H9 (cell line): ENCODE results near the gene SHISA7. TPM values are rescaled to one million over a fixed set of nuclear protein-coding genes. Genes with fewer than 3 reads are reported as not detected.

Experiments
- DNase-seq: peaks from one replicate; pipeline ENCODE4 v3.0.0-alpha.2; 2017
- H2AFZ ChIP-seq: one replicate; pipeline ENCODE4 v1.6.1; 2013; ENCODE audit warnings: mild to moderate bottlenecking, low read length, control low read depth, moderate library complexity
- H2AK5ac ChIP-seq: 2 replicates; pipeline ENCODE4 v1.6.1; 2013; ENCODE audit warnings: low read length, control low read depth, mixed read lengths; ENCODE audit not compliant: insufficient read length
- H2BK120ac ChIP-seq: one replicate; pipeline ENCODE4 v1.6.1; 2013; ENCODE audit warnings: low read depth, mild to moderate bottlenecking, low read length, control low read depth, inconsistent platforms; ENCODE audit not compliant: poor library complexity, severe bottlenecking
- H2BK12ac ChIP-seq: 2 replicates; pipeline ENCODE4 v1.6.1; 2013; ENCODE audit warnings: low read length, control low read depth, mixed read lengths, low read depth; ENCODE audit not compliant: insufficient read length
- H2BK15ac ChIP-seq: 2 replicates; pipeline ENCODE4 v1.6.1; 2013; ENCODE audit warnings: low read depth, low read length, control low read depth
- H2BK20ac ChIP-seq: one replicate; pipeline ENCODE4 v1.6.1; 2013; ENCODE audit warnings: low read depth, mild to moderate bottlenecking, low read length, control low read depth, inconsistent platforms; ENCODE audit not compliant: poor library complexity, severe bottlenecking
- H2BK5ac ChIP-seq: 2 replicates; pipeline ENCODE4 v1.6.1; 2013; ENCODE audit warnings: low read length, control low read depth, mixed read lengths; ENCODE audit not compliant: insufficient read length
- H3K14ac ChIP-seq: 2 replicates; pipeline ENCODE4 v1.6.1; 2013; ENCODE audit warnings: low read length, control low read depth; ENCODE audit not compliant: insufficient read depth
- H3K18ac ChIP-seq: 2 replicates; pipeline ENCODE4 v1.6.1; 2013; ENCODE audit warnings: low read depth, mild to moderate bottlenecking, mixed read lengths, low read length, control low read depth; ENCODE audit not compliant: insufficient read length
- H3K23ac ChIP-seq: 2 replicates; pipeline ENCODE4 v1.6.1; 2013; ENCODE audit warnings: low read length, control low read depth, mixed read lengths, low read depth; ENCODE audit not compliant: insufficient read length
- H3K23me2 ChIP-seq: 2 replicates; pipeline ENCODE4 v1.6.1; 2013; ENCODE audit warnings: low read depth, mild to moderate bottlenecking, mixed read lengths, low read length, control low read depth; ENCODE audit not compliant: insufficient read length, poor library complexity, severe bottlenecking
- H3K27ac ChIP-seq: 2 replicates; pipeline ENCODE4 v1.5.1; 2013; ENCODE audit warnings: low read length, control low read depth, mixed read lengths, low read depth; ENCODE audit not compliant: insufficient read length
- H3K27me3 ChIP-seq: 2 replicates; pipeline ENCODE4 v1.6.1; 2013; ENCODE audit warnings: low read length, control low read depth, inconsistent platforms; ENCODE audit not compliant: insufficient read depth
- H3K4ac ChIP-seq: 2 replicates; pipeline ENCODE4 v1.6.1; 2013; ENCODE audit warnings: low read depth, mild to moderate bottlenecking, control low read depth, inconsistent platforms, low read length, moderate library complexity
- H3K4me1 ChIP-seq: 2 replicates; pipeline ENCODE4 v1.6.1; 2013; ENCODE audit warnings: low read length, control low read depth, inconsistent platforms; ENCODE audit not compliant: insufficient read depth
- H3K4me2 ChIP-seq: 2 replicates; pipeline ENCODE4 v1.6.1; 2013; ENCODE audit warnings: low read length, control low read depth, mixed read lengths; ENCODE audit not compliant: insufficient read length, insufficient read depth
- H3K56ac ChIP-seq: 2 replicates; pipeline ENCODE4 v1.6.1; 2013; ENCODE audit warnings: low read depth, mild to moderate bottlenecking, mixed read lengths, low read length, control low read depth; ENCODE audit not compliant: insufficient read length
- H3K79me1 ChIP-seq: 2 replicates; pipeline ENCODE4 v1.6.1; 2013; ENCODE audit warnings: low read depth, mild to moderate bottlenecking, moderate library complexity, low read length, control low read depth, inconsistent platforms; ENCODE audit not compliant: insufficient read depth, poor library complexity, severe bottlenecking
- H3K79me2 ChIP-seq: 2 replicates; pipeline ENCODE4 v1.6.1; 2013; ENCODE audit warnings: low read length, control low read depth, inconsistent platforms; ENCODE audit not compliant: insufficient read depth
- H3K9ac ChIP-seq: 2 replicates; pipeline ENCODE4 v1.6.1; 2013; ENCODE audit warnings: low read length, control low read depth, mixed read lengths; ENCODE audit not compliant: insufficient read length; ENCODE audit errors: extremely low read depth
- H3K9me3 ChIP-seq: one replicate; pipeline ENCODE4 v1.6.1; 2013; ENCODE audit warnings: low read depth, low read length, inconsistent platforms; ENCODE audit not compliant: control insufficient read depth
- H3T11ph ChIP-seq: one replicate; pipeline ENCODE4 v1.6.1; 2013; ENCODE audit warnings: mild to moderate bottlenecking, low read length, control low read depth, inconsistent platforms
- H4K20me1 ChIP-seq: one replicate; pipeline ENCODE4 v1.6.1; 2013; ENCODE audit not compliant: control insufficient read depth, insufficient read length, insufficient read depth
- H4K5ac ChIP-seq: 2 replicates; pipeline ENCODE4 v1.6.1; 2013; ENCODE audit warnings: low read depth, mild to moderate bottlenecking, mixed read lengths, low read length, control low read depth; ENCODE audit not compliant: insufficient read length
- H4K8ac ChIP-seq: replicated peaks from 2 replicates; pipeline ENCODE4 v1.6.1; 2013; ENCODE audit warnings: low read length, control low read depth, mixed read lengths, low read depth; ENCODE audit not compliant: insufficient read length
- H4K91ac ChIP-seq: 2 replicates; pipeline ENCODE4 v1.6.1; 2013; ENCODE audit warnings: low read depth, mild to moderate bottlenecking, moderate library complexity, mixed read lengths, low read length, control low read depth; ENCODE audit not compliant: insufficient read length
- H3K27ac Mint-ChIP-seq, 3 experiments: 2 replicates in 2 of 3; 3 replicates in 1 of 3; pipeline ENCODE4 v1.8.0; 2020 to 2021; ENCODE audit warnings: mixed read lengths in 3 of 3, mild to moderate bottlenecking in 1 of 3, moderate library complexity in 1 of 3
- H3K27me3 Mint-ChIP-seq: 2 replicates; pipeline ENCODE4 v1.8.0; 2021; ENCODE audit warnings: low read depth, mild to moderate bottlenecking, moderate library complexity, mixed read lengths
- H3K36me3 Mint-ChIP-seq, 3 experiments: 2 replicates in 2 of 3; 3 replicates in 1 of 3; pipeline ENCODE4 v1.8.0; 2020 to 2021; ENCODE audit warnings: low read depth in 3 of 3, mixed read lengths in 3 of 3; ENCODE audit not compliant: insufficient read depth in 1 of 3
- H3K4me1 Mint-ChIP-seq, 2 experiments: 2 replicates each; pipeline ENCODE4 v1.8.0; 2020; ENCODE audit warnings: mixed read lengths in 2 of 2
- H3K4me3 Mint-ChIP-seq, 2 experiments: 2 replicates in 1 of 2; 3 replicates in 1 of 2; pipeline ENCODE4 v1.8.0; 2020 to 2021; ENCODE audit warnings: mild to moderate bottlenecking in 2 of 2, mixed read lengths in 2 of 2, moderate library complexity in 1 of 2
- H3K9me3 Mint-ChIP-seq, 2 experiments: 2 replicates in 1 of 2; 3 replicates in 1 of 2; pipeline ENCODE4 v1.8.0; 2020; ENCODE audit warnings: mild to moderate bottlenecking in 2 of 2, mixed read lengths in 2 of 2, moderate library complexity in 1 of 2
- CTCF ChIP-seq: fragments of 200-600 bp; sonication (generic); conservative IDR thresholded peaks from 3 replicates; pipeline ENCODE4 v1.8.0; 2021; ENCODE audit warnings: antibody characterized with exemption, mild to moderate bottlenecking
- WGBS: extraction: QIAGEN DNeasy Blood & Tissue Kit; methylation state at CpG from one replicate; pipeline ENCODE4 v1.1.7; 2013; ENCODE audit warnings: missing lambda C conversion rate, low lambda C conversion rate, mixed read lengths; ENCODE audit not compliant: insufficient read length; ENCODE audit errors: extremely low coverage; 5-methylcytosine and 5-hydroxymethylcytosine counted together
- total RNA-seq: library from RNA; stranded (reverse); gene quantifications from 2 replicates; pipeline ENCODE4 v1.2.1, GENCODE V29; 2021

SHISA7 gene
- total RNA-seq, 1 experiment from 2014 or later, result 0.31 TPM

GRCh38 chr19:55466241-55466614, 23.1 kb upstream of the SHISA7 start:
- no peaks in the 10 kb centered on the region for H3K23me2 ChIP-seq
- H3K18ac ChIP-seq, result no peak overlapping the region
- peaks cover 14 to 20% of the 10 kb centered on the region in 2 experiments for H3K4me1 Mint-ChIP-seq
- H3K4ac ChIP-seq, result no peak overlapping the region
- H3K4me2 ChIP-seq, result no peak overlapping the region
- TF ChIP-seq CTCF, result no peak
- H4K5ac ChIP-seq, result no peak overlapping the region
- H3K36me3 Mint-ChIP-seq, result no peaks in the 10 kb centered on the region; a peak in 1 of 7 replicates
- no peak overlapping the region for H3K23ac ChIP-seq
- no peak overlapping the region; the same call in 1 of the 2 replicates for H2BK15ac ChIP-seq
- peaks cover 0 to 3% of the 10 kb centered on the region in 2 experiments; a peak in 1 of 5 replicates for H3K9me3 Mint-ChIP-seq
- H2AK5ac ChIP-seq, result no peak overlapping the region
- no peak overlapping the region for H2BK12ac ChIP-seq
- no peaks in the 10 kb centered on the region for H3K79me1 ChIP-seq
- H3K9ac ChIP-seq, result no peak overlapping the region
- WGBS, result no CpG with 5 or more reads among the region's 4 CpGs
- no peak for DNase-seq
- no peak overlapping the region; a peak in 1 of 5 replicates for H3K4me3 Mint-ChIP-seq
- no peaks in the 10 kb centered on the region for H3K79me2 ChIP-seq
- no peaks in the 10 kb centered on the region for H4K20me1 ChIP-seq
- H3K9me3 ChIP-seq, result no peaks in the 10 kb centered on the region
- no peak overlapping the region for H4K8ac ChIP-seq
- peaks cover 13% of the 10 kb centered on the region for H3K27me3 Mint-ChIP-seq
- H3K4me1 ChIP-seq, result no peaks in the 10 kb centered on the region; the same call in 1 of the 2 replicates
- H3K27ac ChIP-seq, result no peak overlapping the region
- no peak overlapping the region for H3K56ac ChIP-seq
- no peak overlapping the region for H2BK20ac ChIP-seq
- no peak overlapping the region for H2BK120ac ChIP-seq
- H4K91ac ChIP-seq, result no peak overlapping the region
- no peak overlapping the region for H3T11ph ChIP-seq
- H2BK5ac ChIP-seq, result no peak overlapping the region
- H3K27ac Mint-ChIP-seq, result no peak overlapping the region
- no peak overlapping the region for H2AFZ ChIP-seq
- no peaks in the 10 kb centered on the region for H3K27me3 ChIP-seq
- H3K14ac ChIP-seq, result no peak overlapping the region
